Kidney epithelial cell (primary cell): ENCODE results near the gene SDC1. TPM values are rescaled to one million over a fixed set of nuclear protein-coding genes. Genes with fewer than 3 reads are reported as not detected.

Source experiments
- DNase-seq: peaks from one replicate; pipeline ENCODE4 v3.0.0-alpha.2; 2010; ENCODE audit warnings: low read depth
- H3K27me3 ChIP-seq: 2 replicates; pipeline ENCODE4 v1.6.0; 2011; ENCODE audit warnings: low read length; ENCODE audit not compliant: control insufficient read depth, insufficient read depth
- H3K36me3 ChIP-seq: 2 replicates; pipeline ENCODE4 v1.5.1; 2011; ENCODE audit warnings: low read length; ENCODE audit not compliant: control insufficient read depth, insufficient read depth
- H3K4me3 ChIP-seq: 2 replicates; pipeline ENCODE4 v1.5.1; 2011; ENCODE audit warnings: low read depth, mild to moderate bottlenecking, control low read depth, low read length
- total RNA-seq: library from RNA; depleted of rRNA; stranded (reverse); fragments of >200 nt; gene quantifications from 2 replicates; pipeline ENCODE4 v1.2.3, GENCODE V29; 2015
- TF ChIP-seq, protein P1 (sequence below): IDR thresholded peaks from 2 replicates; pipeline ENCODE4 v1.5.1; 2011; ENCODE audit warnings: mild to moderate bottlenecking, moderate library complexity, low read length, control low read depth, inconsistent platforms; ENCODE audit not compliant: insufficient read depth, poor library complexity, severe bottlenecking

The SDC1 gene
- total RNA-seq, 1 donor from 2014 or later, result 184 TPM

DNA sequence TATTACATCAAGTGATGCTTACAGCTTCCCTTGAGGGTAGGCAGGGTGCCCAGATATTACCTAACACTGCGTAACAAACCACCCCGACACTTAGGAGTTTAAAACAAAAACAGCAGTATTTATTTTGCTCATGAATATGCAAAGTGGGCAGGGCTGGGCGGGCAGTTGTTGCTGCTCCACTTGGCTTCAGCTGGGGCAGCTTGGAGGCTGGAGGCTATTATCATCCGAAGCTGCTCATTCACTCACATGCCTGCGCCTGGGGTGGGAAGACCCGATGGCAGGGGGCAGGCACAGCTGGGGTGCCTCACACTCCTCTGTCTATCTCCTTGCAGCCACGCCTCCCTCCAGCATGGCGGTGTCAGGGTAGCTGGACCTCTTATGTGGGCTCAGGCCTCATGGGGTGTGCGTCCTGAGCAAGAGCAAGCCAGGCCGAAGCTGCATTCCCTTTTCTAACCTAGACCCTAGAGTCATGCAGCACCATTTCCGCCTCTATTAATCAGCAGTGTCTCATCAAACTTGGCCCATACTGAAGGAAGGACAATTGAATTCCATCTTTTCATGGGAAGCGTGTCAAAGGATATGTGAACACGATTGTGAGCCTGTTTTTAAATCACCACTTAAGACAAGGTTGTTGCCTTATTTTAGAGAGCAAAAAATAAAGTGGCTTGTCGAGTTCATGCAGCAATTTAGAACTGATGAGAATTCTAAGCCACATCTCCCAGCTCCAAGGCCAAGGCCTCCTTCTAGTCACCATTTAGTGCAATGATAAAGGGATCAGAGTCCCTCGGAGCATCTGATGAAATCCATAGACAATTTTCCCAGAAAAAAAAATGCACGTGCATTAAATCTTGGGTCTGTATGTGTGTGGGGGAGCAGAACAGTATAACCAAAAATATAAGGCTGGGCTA lies 54.9 kb downstream of the SDC1 start:
- DNase-seq, result no peak
- no peaks in the 10 kb centered on the region for H3K36me3 ChIP-seq
- no peak overlapping the region for H3K4me3 ChIP-seq
- TF ChIP-seq, protein P1, sequence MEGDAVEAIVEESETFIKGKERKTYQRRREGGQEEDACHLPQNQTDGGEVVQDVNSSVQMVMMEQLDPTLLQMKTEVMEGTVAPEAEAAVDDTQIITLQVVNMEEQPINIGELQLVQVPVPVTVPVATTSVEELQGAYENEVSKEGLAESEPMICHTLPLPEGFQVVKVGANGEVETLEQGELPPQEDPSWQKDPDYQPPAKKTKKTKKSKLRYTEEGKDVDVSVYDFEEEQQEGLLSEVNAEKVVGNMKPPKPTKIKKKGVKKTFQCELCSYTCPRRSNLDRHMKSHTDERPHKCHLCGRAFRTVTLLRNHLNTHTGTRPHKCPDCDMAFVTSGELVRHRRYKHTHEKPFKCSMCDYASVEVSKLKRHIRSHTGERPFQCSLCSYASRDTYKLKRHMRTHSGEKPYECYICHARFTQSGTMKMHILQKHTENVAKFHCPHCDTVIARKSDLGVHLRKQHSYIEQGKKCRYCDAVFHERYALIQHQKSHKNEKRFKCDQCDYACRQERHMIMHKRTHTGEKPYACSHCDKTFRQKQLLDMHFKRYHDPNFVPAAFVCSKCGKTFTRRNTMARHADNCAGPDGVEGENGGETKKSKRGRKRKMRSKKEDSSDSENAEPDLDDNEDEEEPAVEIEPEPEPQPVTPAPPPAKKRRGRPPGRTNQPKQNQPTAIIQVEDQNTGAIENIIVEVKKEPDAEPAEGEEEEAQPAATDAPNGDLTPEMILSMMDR, result no peak
- no peaks in the 10 kb centered on the region for H3K27me3 ChIP-seq

DNA sequence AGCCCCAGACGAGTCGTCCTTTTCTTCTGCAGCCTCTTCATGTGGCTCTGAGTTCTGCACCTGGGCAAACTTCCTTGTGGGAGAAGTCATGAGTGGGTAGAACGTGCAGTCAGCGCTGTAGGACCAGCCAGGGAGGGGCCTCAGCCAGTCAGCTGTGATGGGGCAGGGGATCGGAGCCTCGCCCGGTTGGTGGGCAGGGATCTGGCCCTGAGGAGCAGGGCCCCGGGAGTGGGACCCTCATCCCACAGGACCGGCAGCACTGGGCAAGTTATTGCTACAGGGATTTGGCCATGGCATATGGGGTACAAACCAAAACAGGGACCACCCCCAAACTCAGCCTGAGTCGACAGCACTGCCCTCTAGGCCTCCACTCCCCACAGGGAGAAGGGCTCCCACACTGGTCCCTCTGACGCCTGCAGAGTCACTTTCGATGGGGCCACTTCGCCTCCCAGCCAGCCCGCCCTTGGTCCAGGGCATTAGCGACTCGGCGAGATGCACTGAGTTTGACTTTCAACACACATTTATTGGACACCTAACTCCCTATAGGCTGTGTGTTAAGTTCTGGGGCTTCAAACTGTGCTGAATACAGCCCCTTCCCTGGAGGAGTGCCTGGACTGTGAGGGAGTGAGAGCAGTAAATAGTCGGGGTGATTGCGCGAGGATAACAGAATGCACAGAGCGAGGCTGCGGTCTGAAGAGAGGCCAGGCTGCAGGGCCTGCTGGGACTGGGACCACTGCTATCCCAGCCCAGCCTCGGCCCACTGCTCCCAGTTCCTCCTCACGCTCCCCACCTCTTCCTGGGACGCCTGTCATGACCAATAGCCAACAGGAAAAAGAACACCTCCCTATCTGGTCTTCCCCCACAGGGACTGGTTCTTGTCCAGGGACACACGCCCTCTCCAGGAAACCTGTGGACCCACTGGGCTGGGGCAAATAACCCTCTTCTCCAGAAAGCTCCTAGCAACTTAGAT lies 55.9 kb downstream of the SDC1 start:
- TF ChIP-seq, protein P1, result no peak
- H3K4me3 ChIP-seq, result no peak overlapping the region
- H3K27me3 ChIP-seq, result no peaks in the 10 kb centered on the region
- no peak for DNase-seq
- no peaks in the 10 kb centered on the region for H3K36me3 ChIP-seq

DNA sequence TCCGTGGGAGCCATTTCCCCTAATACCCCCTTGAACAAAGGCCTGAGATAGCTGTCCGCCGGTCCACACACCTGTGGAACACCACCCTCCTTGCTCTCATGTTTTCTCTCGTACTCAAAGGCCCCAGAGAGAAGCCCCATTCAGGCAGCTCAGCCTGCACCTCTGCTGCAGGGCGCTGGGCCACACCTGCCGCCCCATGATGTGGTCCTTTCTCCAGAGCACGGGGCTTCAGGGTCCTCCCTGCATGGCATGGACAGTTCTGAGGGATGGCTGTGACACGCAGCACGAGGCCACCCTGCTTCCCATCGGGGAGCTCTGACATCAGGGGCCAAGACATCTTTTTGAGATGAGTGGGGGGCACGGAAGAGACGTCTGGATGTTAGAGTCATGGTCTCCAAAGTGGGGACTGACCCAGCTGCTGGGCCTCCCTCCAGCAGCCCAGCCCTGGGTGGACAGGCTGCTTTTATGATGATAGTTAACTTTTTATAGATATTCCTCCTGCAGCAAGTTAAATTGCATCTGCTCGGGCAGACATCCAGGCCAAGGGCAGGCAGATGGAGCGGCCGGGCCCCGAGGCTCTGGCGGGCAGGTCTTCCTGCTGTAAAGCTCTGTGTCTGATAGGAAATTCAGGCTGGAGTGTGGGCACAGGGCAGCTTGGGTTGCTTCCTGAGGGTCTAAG lies 56.7 kb downstream of the SDC1 start:
- TF ChIP-seq, protein P1, result no peak
- H3K27me3 ChIP-seq, result no peaks in the 10 kb centered on the region
- no peak overlapping the region for H3K4me3 ChIP-seq
- H3K36me3 ChIP-seq, result no peaks in the 10 kb centered on the region
- no peak for DNase-seq

DNA sequence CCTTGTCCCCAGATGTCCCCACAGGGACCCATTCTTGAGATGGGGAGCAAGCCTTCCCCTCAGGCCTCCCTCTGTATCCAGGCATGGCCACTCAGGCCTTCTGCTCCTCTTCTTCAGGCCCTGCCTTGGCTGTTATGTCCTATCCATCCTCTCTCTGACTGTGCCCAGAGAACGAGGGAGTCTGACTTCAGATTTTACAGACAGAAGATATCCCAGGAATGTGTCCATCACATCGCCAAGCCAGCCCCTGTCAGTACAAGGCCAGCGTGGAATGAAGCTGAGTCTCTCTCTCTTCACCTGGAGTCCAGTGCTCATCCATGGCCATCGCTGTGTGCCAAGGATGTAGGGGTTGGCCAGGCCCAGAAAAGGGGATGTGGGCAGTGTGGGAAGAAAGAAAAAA lies 57.6 kb downstream of the SDC1 start:
- DNase-seq, result no peak

More for the DNA sequence above, 57.6 kb downstream of the SDC1 start:
- Histone ChIP-seq H3K27me3 (no peaks in the 10 kb centered on the region), H3K4me3 (no peak overlapping the region), H3K36me3 (no peaks in the 10 kb centered on the region)
- TF ChIP-seq, protein P1, result no peak
